GM21390 (cell line): ENCODE data around the gene MAN1C1.
A peak's percentile ranks its signal among the peaks of the same experiment; 100 is the strongest.

ENCODE experiments used
- ATAC-seq: cut with Tn5 transposase; IDR thresholded peaks from one replicate; pipeline ENCODE4 v1.9.1; 2021; ENCODE audit not compliant: unreplicated experiment

The MAN1C1 gene

DNA sequence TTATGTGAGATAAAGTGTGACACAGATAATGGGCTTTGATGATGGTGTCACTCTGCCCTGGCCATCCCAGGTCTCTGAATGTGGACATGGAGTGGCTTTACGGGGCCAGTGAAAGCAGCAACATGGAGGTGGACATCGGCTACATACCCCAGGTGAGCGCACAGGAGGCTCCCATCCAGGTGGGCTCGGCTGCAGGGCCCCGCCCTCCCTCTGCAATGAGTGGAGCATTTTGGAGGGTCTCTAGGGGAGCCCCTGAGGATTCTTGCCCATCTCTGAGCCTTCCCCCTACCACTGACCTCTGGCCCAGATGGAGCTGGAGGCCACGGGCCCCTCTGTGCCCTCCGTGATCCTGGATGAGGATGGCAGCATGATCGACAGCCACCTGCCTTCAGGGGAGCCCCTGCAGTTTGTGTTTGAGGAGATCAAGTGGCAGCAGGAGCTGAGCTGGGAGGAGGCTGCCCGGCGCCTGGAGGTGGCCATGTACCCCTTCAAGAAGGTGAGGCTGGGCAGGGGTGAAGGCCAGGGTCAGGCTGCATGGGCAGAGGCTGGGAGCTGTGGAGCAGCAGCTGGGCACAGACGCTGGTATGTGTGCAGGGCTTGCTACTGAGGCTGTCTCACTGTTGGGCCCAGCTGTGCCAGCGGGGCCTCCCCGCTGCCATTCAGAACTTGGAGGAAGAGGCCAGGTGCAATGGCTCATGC, 194.9 kb downstream of the MAN1C1 start:
- ATAC-seq: no peak

DNA sequence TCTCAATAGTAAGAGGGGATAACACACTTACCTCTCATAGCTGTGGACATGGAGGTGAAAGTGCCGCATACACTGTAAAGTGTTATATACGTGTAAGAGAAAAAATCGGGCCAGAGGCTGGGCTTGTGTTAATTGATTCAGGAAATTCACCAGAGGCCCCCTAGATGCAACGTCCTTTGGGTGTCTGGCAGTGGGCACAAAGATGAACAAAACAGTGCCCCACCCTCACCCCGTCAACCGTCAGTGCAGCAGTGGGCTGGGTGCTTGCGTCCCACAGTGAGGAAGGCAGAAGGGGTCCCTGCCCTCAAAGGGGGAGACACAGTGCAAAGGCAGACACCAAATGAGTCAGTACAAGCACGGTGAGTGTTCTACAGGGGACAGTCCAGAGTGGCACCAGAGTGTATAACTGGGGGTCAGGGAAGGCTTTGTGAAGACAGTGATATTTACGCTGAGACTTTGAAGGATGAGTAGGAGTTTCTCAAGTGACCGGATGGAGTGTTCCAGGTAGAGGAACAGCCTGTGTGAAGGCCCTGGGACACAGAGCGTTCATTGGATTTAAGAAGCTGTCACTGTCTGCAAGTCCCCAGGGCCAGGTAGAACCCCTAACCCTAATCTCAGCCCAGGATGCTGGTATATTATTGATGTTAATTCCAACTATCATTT, 196.6 kb downstream of the MAN1C1 start:
- no peak for ATAC-seq

DNA sequence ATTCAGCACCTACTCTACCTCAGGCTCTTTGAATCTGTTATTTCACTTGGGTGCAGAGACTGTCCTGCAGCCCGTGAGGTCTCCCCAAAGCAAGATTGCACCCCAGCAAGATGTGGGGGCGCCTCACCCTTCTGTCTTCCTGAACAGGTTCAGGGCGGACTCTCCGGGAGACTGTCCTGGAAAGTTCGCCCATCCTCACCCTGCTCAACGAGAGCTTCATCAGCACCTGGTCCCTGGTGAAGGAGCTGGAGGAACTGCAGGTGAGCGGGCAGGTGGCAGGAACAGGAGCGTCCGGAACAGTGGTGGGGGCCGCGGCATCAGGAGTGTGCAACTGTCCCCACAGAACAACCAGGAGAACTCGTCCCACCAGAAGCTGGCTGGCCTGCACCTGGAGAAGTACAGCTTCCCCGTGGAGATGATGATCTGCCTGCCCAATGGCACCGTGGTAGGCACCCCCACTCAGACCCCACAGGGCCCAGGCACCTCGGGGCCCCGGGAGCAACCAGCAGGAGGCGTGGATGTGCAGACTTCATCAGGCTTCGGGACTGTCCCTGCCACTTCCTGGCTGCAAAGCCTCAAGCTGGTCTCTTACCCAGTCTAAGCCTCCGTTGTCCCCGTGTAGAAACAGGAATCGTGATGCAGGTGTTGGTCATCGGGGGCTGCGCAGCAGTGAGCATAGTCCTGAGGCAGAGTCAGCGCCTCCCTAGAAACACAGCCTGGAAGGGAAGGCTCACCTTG, 197.3 kb downstream of the MAN1C1 start:
- no peak for ATAC-seq

DNA sequence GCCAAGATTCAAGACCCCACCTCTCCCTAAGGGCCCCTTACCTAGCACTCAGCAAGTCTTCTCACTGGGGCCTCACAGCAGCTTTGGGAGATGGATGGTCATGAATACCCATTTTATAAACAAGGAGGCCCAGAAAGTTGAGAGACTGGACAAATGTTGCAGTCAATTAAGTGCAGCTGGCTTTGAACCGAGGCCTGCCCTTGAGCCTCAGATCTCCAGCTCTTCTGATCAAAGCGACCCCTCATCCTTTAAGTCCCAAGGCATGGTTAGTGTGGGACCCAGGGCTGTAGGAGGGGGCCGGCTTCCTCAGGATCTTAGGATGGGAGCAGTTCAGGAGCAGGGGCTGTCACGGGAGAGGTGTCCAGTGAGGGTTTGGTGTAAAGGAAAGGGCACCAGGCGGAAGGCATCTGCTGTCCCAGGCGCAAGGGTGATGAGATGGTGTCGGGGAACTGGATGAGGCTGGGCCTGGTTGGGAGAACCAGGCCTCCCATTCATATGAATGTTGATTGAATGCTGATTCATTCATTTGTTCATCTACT, 198.0 kb downstream of the MAN1C1 start:
- no peak for ATAC-seq

DNA sequence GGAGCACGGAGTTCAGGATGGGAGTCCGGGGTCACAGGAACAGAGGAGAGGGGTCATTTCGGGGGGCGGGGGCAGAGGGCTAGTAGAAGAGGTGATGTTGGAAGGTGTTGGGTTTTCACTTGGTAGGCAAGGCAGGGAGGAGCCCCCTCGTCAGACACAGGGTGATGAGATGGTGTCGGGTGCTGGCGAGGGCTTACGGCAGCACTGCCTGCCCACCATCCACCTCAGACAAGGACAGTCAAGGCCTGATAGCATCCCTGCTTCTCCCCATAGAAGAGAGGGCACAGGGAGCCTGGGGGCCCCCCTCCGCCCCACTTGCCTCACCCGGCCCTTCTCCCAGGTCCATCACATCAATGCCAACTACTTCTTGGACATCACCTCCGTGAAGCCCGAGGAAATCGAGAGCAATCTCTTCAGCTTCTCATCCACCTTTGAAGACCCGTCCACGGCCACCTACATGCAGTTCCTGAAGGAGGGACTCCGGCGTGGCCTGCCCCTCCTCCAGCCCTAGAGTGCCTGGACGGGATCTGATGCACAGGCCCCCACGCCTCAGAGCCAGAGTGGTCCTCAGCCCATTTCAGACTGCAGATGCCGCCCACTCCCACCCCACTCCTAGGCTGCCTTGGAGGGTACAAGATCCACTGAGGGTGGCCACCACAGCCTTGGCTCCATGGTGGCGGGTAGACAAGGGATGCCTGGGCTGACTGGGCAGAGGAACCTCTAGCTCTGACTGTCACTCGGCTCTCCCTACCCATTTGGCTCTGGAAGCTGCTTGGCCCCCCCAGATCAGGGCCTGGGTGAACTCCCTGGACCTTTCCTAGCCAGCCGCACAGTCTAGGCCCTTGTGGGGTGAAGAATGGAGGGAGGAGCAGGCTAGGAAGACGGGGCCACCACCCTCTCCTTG, 198.9 kb downstream of the MAN1C1 start:
- no peak for ATAC-seq

DNA sequence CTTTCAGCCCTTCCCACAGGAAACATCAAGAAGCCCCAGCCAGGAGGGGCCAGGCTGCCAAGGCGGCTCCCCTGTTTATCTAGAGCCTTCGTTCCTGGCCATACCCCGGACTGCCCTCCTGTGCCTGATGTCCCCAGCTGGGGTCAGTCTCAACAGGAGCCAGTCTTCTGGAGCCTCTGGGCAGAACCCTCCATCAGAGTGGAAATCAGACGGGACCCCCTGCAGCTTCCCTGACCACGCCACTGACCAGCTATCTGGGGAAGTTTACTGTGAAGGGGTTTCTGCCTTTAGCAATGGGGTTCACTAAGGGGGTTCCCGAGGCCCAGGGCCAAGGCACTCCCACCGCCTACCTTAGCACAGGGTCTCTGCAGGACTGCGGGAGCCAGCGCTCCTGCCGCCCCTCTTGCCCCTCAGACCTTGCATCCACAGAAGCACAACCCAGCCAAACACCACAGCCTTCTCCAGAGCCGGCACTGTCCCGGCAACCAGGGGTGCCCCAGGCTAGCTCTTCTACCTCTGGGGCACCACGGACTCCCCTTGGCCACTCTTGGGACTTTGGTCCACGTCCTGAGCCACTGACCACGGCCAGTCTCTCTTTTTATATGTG, 199.6 kb downstream of the MAN1C1 start:
- ATAC-seq: no peak

DNA sequence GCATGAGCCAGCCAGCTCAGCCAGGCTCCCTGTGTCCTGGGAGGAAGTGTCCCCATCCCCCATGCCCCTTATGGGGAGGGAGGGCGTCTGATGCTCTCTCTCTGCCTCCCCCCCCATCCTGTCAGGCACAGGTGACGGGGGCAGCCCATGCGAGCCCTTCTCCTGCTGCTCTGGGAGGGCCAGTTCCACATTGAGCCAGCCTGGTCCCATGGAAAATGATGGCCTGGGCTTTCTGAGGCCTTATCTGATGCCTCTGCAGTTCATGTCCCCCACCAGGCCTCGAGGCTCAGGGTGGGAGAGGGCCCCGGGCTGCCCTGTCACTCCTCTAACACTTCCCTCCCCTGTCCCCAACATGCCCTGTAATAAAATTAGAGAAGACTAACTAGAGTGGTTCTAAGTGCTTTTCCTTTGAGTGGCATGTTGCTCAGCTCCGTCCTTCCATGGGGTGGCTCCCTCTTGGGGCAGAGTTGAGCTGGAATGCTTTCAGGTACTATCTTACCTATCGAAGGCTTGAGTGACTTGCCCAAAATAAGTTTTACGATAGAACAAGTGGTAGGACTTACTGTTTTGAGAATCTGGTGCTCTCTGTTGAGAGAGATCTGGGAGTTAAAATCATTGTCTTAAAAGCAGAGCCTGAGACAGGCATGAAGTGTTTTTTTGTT, 201.4 kb downstream of the MAN1C1 start:
- ATAC-seq: no peak

DNA sequence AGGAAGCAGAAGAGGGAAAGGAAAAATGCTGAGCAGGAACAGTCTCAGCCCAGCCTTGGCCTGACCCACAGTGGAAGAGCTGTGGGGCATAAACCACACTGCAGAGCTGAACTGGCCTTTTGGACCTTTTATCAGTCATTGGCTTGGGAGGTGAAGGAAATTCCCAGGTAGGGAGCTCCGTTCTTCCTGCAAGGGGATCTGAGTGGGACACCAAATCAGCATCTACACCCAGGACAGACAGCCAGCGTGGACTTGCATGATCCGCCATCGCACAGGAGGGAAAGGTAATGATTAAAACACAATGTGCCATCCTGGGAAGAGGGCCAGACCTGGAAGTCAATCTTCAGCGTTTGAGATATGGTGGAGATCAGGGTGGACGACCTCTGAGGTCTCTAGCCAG, 202.0 kb downstream of the MAN1C1 start:
- ATAC-seq: no peak

DNA sequence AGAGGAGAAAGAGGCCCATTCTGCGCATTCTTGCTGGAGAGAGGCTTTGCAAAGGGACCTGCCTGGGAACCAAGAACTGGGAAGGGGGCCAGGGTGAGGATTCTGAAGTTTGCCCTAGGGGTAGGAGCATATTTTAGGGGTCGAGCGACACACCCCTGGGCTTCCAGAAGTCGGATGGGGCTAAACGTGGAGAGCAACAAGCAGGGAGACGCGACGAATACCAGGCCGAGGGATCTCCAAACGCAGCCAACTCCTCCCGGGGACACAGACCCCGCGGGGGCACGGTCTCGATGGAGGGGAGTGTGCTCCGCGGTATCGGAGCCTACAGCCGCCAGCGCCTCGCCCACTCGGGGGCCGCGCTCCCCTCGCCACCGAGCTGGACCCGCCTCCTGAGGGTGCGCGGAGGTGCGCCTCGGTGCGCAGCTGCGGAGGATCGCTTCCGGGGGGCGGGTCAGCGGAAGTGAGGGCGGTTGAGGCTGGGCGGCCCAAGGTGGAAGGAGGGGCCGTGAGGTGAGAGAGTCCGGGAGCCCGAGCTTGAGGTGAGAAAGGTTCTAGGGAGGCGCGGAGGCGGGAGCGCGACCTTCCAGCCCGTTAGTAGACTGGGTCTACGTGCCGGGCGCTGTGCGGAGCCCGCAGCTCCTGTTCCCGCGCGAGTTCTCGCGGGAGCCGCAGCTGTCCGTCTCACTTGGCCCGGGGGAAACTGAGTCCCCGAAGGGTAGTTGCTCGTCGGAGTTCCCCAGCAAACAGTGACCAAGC, 203.1 kb downstream of the MAN1C1 start, which contains the start of gene MTFR1L:
MTFR1L (plus strand) TSS at position 464 of the 756 bp plus-strand sequence. CDS start 3,151 bp downstream, outside the sequence.
- peak; percentile 83 for ATAC-seq

DNA sequence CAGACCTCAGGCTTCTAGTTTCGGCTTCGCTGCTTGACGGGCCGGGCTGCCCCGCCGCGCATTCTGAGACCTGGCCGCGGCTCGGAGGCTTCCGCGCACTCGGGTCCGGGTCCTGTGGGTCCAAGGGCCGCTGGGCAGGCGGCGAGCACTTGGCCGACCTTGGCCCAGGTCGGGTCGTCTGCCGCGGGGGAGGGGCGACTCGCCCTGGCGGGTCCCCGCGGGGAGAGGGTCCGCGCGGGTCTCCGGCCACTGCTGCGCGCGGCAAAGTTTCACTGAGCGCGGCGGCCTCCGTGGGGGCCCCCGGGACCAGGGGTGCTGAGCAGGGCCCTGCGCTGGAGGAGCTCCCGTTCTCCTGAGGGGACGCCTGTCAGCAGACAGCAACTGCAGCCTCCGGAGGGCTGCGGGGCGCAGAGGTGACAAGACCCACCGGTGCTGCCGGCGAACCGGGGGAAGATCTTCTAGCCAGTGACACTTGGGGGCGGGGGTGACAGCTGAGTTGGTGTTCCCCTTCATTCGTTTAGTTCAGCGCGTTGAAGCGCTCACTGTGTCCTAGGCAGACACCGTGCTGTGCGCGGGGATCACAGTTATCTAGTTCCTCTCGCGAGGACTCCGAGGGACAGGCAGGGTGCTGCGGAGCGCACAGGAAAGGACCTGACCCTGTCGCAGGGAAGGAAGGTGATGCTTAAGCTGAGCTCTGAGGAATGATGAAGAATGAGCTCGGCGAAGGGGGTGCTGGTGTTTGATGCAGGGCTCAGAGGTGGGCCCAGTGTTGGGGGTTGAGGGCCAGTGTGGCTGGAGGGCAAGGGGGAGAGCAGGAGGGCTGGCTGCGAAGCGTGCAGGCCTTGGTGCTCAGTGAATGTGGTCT, 203.9 kb downstream of the MAN1C1 start:
- ATAC-seq: peak; percentile 56

DNA sequence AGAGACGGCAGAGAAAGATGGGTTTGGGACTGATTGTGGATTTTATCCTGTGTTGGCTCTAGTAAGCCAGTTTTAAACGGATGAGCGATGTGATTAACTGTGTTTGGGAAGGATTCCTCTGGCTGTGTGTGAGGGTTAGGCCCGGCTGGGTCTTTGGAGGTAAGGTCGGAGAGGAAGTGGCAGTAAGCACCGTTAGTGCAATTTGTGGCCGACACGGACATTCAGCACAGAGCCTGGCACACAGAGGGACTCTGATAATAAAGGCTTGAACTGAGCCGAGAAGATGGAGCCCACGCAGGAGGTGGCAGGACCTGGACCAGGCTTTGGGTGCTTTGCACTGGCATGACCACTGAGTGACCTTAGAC, 204.5 kb downstream of the MAN1C1 start:
- no peak for ATAC-seq

DNA sequence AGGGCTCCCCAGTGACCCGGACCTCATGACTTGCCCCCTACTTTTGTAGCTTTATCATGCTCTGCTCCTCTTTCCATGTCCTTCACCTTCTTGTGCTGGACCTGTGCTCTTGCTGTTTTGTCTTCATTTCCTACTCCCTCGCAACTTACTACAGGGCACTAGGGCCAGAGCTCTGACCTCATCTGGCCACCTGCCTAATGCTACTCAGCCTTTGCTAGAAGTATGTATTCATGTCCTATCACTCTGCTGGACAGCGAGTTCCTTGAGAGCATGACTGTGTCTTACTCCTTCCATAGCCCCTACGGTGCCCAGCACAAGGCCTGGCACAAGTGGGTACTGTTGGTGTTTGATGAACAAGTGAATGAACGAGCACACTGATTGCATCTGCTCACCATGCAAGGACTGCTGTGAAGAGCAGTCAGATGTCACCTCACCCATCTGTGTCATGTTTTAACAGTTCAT, 205.1 kb downstream of the MAN1C1 start:
- ATAC-seq: no peak

DNA sequence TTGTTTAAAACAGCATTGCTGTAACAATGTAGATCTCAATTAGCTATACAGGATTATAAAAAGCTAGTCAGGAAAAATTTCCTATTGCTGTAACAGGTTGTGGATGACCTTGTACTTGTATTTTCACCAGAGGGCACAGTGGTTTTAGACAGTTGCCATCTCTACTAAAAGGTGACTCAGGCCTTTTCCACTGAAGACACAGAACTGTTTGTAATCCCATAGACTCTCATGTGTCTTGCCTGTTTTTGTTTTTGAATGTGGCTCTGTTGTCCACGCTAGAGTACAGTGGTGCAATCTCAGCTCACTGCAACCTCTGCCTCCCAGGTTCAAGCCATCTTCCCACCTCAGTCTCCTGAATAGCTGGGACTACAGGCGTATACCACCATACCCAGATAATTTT, 209.0 kb downstream of the MAN1C1 start:
- no peak for ATAC-seq

DNA sequence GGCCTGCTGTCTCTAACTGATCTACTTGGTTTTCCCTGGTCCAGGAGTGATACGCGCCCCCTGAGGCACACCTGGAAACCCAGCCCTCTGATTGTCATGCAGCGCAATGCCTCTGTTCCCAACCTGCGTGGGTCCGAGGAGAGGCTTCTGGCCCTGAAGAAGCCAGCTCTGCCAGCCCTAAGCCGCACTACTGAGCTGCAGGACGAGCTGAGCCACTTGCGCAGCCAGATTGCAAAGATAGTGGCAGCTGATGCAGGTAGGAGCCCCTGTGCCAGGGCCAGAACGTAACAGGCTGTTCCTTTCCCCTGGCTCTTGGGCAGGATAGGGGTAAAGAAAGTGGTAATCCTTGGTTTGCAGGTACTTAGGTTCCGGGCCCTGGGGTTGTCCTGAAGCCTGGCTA, 210.0 kb downstream of the MAN1C1 start:
- ATAC-seq: no peak

DNA sequence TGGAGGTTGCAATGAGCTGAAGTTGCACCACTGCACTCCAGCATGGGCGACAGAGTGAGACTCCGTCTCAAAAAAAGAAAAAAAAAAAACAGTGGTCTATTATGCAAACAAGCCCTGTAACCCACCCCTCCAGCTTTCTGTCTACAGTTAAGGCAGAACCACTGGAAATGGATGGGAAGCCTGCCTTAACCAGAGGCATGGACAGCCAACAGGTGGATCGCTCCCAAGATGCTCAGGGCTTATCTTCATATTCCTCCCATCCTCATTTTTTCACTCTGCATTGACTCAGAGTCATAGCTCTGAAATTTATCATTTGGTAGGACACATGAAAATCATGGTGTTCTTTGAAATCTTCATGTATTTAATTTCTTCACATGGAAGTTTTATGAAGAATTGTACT, 211.9 kb downstream of the MAN1C1 start:
- ATAC-seq: no peak

DNA sequence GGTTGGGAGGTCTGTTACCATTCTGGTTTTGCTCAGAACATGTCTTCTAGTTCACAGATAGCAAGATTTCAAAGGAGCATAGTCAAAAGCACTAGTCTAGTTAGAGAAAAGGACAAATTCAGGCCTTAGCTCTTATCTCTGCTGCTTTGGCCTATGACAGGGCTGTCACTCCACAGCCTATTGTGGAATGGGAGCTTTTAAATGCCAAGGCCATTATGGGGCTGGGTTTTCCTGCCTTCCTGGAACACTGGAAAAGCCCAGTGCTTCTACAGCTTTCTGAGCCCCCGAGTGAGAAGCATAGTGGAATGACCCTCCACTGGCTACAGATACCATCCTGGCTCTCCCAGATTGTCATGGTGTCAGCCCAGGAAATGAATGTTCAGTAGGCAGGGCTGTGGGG, 212.5 kb downstream of the MAN1C1 start:
- ATAC-seq: no peak

DNA sequence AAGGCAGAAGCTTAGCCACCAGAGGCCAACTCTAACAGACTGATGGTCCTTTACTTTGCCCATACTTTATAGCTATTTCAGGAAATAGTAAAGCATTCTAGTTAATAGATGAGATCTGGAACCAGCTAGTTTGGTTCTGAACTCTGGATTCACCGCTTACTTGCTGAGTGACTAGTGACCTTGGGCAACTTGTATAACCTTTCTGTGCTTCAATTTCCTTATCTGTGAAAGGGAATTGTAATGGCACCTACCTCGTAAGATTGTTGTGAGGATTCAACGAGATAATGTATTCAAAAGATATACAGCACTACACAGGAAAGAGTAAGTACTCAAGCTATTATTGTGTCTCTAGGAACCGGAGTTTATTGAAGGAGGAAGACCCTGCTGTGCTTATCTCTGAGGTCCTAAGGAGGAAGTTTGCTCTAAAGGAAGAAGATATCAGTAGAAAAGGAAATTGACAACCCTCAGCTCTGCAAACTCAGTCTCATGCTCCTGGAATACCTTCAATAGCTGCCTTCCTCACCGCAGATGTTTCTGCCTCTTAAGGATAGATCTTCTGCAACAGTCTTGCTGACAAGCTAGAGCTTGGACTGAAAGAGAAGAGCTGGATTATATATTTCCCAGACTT, 215.1 kb downstream of the MAN1C1 start:
- no peak for ATAC-seq
